Measurements from ENCODE around the gene SERPINB11.

Gene SERPINB11

GRCh38 chr18:63765837-63766236 is 63.1 kb downstream of the SERPINB11 start:
- Histone ChIP-seq H3K27ac (ENCODE audit: low read length) (no peak overlapping the region), H3K4me1 (ENCODE audit: low read length) (no peaks in the 10 kb centered on the region), H3F3A (ENCODE audit: insufficient read depth, low read length) (no peaks in the 10 kb centered on the region), H3K4me2 (ENCODE audit: low read depth, low read length) (no peak overlapping the region), H4K20me1 (ENCODE audit: insufficient read depth, low read length) (no peaks in the 10 kb centered on the region), H3K27me3 (replicated peaks; ENCODE audit: insufficient read depth, low read length) (no peaks in the 10 kb centered on the region), H3K9me3 (replicated peaks; ENCODE audit: insufficient read depth, low read length) (no peaks in the 10 kb centered on the region), H3K79me2 (ENCODE audit: low read length) (no peaks in the 10 kb centered on the region), H3K36me3 (replicated peaks; ENCODE audit: insufficient read depth, low read length) (no peaks in the 10 kb centered on the region), H2AFZ (ENCODE audit: low read length) (no peak overlapping the region), H3K9ac (ENCODE audit: low read length) (no peak overlapping the region), H3K9me2 (replicated peaks; ENCODE audit: insufficient read depth, low read length) (no peaks in the 10 kb centered on the region), H3K4me3 (ENCODE audit: low read length) (no peak overlapping the region)
- TF ChIP-seq CTCF (IDR thresholded peaks at IDR 0.05; ENCODE audit: low read length) (no peak), EZH2 (optimal IDR thresholded peaks at IDR 0.05; ENCODE audit: low read depth, low read length) (no peak), EZH2phosphoT487 (IDR thresholded peaks at IDR 0.05; ENCODE audit: low read length) (no peak)
- DNase-seq = no peak

Data from MM.1S (cell line).